HUDEP-2 (cell line): Measurements from ENCODE around the gene RNF212.

Experiments
- DNase-seq, 76 experiments: peaks; one replicate each; lab custom pipeline; 2025; ENCODE audit not compliant: unreplicated experiment in 76 of 76; lab: John Stamatoyannopoulos, UW

RNF212 gene

DNA sequence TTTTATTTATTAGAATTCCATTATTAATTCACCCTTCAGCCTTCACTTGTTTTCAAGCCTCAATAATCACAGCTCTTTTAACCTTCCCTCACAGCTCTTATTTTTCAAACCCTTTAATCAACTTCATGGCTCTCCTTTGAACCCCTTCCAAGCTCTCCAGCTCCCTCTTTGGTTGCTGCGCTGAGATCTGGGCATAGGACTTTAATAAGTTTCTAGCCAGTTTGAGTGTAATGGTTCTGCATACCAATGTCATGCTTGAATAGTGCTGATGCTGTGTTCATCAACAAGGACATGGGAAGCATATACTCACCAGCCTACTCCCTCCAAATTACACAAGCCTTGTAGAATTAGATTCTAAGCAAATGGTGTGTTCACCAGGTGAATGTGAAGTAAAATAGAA, 3.5 kb upstream of the RNF212 start:
- DNase-seq = peak in 5 of 76 experiments; percentile 4 to 13 (median 12)

GRCh38 chr4:1115528-1116293, 2.3 kb upstream of the RNF212 start:
- DNase-seq = no peak

- DNase-seq = no peak
Measured at GRCh38 chr4:1112821-1113182, 562 bp downstream of the RNF212 start.

- no peak for DNase-seq
Measured at GRCh38 chr4:1112174-1112820, 1.1 kb downstream of the RNF212 start.

DNA sequence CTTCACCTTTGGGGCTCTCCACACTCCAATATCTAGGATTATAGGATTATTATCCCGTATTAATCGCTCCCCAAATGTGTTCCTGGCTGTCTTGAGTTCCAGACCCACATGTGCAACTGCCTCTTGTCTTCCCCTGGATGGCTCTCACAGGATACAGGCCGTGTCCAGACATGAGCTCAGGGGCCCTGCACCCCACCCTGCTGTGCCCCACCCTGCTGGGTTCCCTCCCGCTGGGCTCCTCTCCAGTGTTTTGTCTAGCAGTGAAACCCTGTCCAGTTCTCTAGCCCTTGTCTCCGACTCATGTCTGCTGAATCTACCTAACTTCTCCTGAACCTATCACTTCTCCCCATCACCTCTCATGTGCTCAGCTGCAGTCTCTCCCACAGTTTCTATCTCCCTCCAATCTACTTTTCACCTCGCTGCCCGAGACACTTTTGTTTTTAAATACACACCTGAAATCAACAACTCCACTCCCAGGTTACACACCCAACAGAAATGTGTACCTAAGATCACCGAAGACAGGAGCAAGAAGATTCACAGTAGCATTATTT, 2.0 kb downstream of the RNF212 start:
- peak in 12 of 76 experiments; percentile 3 to 28 (median 18) for DNase-seq

GRCh38 chr4:1109898-1110506, 3.4 kb downstream of the RNF212 start:
- no peak for DNase-seq

DNA sequence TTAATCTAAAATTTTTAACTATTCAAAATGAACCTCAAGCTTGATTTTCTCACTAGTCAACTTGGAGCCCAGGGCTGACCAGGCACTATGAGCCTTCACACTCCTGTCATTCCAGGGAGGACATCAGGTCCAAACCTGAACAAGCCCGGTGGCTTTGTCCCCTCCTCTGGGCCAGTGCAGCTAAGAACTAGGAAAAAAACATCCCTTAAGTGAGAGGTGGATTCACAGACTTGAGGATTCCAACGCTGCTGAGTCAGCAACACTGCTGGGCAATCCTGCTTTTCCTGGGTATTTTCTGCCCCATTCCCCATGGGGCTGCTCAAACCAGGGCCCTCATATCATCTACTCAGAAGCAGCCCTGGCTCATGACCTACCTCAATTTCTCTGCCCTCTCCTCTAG, 4.0 kb downstream of the RNF212 start:
- no peak for DNase-seq

GRCh38 chr4:1105662-1106061, 7.7 kb downstream of the RNF212 start:
- no peak for DNase-seq

GRCh38 chr4:1105067-1105466, 8.3 kb downstream of the RNF212 start:
- no peak for DNase-seq

- no peak for DNase-seq
Measured at GRCh38 chr4:1104647-1105046, 8.7 kb downstream of the RNF212 start.

DNA sequence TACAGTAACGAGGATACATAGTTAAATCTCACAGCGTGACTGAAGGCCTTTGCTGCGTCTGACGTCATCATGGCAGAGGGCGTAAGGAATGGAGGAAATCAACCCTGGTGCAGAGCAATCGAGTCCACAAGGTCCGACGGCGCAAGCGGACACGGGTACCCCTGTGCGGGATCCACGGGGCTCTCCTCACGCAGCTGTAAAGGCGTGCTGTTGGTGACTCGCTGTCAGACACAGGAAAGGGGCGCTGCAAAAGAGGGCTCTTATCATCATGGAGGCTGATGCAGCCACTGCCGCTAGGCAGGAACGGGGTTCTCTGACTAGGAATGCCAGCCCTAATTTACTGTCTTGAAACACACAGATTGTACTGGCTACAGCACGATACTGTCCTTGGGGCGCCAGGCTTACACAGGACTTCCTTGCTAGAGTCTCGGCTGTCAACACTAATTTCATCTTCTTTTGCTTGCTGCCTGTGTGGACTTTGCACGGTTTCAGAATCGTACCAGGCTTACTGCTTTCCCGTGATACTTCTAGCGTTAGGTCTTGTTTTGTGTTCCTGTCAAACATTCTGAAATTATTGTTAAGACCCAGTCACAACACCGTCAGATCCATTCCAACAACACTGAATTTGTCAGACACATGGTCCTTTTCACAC, 13.6 kb downstream of the RNF212 start:
- DNase-seq = no peak

GRCh38 chr4:1099270-1099669, 14.1 kb downstream of the RNF212 start:
- no peak for DNase-seq

GRCh38 chr4:1098311-1098925, 14.9 kb downstream of the RNF212 start:
- DNase-seq = no peak

DNA sequence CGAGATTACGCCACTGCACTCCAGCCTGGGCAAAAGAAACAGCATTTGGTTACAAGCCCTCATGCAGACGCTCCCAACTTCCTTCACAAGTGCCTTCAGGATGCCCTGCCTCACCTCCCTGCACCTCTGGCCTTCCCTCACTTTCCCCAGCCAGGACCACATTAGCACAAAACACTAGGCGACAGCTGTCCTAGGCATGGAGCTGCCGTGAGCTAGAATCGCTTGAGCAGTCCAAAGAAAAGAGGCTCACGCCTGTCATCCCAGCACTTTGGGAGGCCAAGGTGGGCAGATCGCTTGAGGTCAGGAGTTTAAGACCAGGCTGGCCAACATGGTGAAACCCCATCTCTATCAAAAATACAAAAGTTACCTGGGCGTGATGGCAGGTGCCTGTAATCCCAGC, 15.8 kb downstream of the RNF212 start:
- DNase-seq = no peak

DNA sequence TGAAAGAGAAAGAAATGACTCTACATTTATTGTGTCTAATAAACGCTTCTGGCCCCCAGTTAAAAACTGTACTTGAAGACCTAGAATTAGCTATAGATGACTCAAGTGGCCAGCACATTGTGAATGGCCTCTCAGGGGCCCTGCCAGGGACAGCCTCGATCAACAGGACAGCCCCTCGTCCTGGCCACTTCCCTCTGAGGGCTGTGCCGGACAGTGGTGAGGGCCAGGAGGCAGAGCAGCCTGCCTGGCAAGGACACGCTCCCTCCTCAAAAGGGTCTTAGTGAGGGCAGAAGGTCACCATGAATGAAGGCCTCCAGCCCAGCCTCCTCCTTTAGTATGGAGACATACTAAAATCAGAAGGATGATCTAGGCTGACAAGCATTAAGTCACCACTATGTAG, 16.5 kb downstream of the RNF212 start:
- no peak for DNase-seq

DNA sequence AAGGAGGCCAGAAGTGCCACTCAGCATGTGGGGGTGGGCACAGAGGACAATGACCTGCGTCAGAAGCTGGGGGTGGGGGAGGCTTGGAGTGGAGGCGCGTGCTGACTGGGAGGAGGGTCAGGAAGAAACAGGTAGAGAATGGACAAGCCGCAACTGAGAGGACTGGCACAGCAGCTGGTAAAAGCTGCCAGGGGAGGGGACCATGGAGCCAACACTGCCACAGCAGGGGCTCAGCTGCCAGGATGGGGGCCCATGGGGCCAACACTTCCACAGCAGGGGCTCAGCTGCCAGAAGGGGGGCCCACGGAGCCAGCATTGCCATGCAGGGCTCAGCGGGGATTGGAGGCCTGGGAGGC, 19.1 kb downstream of the RNF212 start:
- DNase-seq = no peak

DNA sequence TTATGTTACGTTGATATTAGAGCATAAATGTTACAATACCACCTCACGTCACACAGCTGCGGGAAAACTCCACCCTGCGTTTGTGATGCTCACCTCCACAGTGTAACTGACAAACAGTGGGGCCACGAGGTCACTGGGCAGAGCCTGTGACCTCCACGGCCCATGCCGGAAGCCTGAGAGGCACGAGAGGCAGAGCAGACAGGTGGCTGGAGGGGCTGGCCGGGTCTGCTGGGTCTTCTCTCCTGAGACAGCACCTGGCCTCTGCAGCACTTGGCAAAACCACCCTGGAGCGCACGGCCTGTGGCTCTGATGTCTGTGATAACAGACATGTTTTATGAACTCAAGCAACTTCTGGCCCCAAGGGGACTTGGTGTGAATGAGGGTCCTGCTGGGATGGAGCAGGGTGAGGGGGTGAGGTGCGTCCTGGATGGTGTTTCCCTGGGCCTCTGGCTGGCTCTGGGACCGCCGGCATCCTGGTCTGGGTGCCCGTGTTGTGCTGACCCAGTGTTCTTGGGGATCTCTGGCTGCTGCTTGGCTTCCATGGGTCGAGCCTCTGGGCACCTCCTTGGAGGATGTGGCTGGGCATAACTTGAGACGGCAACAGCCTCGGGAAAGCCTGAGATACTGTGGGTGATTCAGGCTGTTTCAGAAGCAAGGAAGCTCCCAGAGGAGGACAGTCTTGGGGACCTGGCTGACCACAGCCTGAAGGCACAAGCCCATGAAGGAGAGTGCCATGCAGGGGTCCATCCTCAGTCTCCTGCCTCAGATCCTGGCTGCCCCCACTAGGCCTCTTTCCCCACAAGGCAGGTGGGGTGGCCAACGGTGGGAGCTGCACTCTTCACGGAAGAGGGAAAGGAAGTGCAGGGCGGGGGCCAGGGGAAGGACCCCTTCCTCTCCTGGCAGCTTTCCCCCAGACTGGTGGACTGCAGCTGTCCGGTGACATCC, 19.7 kb downstream of the RNF212 start:
- no peak for DNase-seq

DNA sequence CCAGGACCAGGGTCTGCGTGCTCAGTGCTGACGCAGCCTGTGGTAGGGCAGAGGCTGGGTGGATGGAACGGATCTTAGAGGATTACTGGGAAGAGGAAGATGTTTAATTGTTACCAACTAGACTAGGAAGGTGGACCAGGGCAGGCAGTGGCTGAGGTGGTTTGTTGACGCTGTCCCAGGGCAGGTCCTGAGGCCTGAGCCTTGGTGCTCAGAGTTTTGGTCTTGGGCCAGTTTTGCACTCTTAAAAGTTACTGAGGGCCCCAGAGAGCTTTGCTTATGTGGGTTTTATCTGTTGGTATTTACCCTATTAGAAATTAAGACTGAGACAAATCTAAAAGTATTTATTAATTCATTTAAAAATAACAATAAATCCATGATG, 20.4 kb downstream of the RNF212 start:
- no peak for DNase-seq

DNA sequence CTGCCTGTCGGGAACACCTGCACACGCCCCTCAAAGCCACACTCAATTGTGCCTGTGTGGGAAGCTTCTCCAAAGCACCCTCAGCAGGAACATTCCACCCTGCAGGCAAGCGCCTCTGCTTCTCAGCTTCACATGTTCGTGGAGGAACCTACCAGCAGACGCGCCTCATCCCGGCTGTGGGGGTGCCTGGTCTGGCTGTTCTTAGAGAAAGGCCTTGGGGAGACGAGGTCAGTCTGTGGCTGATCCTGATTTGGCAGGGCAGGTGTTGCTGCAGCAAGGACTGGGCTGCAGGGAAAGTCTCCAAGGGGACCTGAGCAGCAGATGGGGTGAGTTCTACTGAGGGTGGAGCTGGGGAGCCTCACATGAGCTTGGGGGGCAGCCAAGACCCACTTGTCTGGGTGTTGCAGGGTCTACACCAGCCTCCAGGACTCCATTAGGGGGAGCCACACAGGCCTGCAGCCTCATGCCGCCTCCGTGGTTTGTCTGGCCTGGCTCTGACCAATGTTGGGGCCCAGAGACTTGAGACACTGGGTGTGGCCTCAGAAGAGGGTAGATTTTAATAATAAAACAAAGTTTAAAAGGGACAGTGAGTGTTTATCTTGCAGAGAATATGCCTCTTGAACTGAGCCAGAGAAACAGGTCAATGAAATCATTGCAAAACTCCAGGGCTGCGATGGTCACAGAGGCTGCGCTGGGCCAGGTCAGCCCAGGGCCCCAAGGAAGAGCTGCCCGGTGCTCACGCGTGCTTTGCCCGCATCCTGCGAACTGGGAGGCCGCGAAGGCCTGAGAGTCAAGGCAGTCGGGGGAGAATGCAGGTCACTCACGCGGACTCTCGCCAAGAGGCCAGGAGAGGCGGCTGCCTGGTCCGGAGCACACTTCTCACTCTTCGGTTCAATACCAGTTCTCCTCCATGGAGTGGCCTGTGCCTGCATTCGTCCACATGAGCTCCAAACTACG, 21.1 kb downstream of the RNF212 start:
- DNase-seq = peak in 1 of 76 experiments; percentile 17
